Activated CD4-positive, alpha-beta T cell treated with anti-CD3 and anti-CD28 coated beads, Interleukin-2, amount 10 ng/mL, durations not matched to agents 24 days and 14 days (primary cell): ENCODE measurements around the gene SORCS2. TPM values are rescaled to one million over a fixed set of nuclear protein-coding genes. Genes with fewer than 3 reads are reported as not detected.

Experiments
- DNase-seq: peaks from one replicate; pipeline ENCODE4 v3.0.0; 2022
- H3K27ac Mint-ChIP-seq: one replicate; pipeline ENCODE4 v1.8.0; 2022; ENCODE audit warnings: mild to moderate bottlenecking, mixed read lengths
- H3K27me3 Mint-ChIP-seq: one replicate; pipeline ENCODE4 v1.8.0; 2022; ENCODE audit warnings: mixed read lengths
- H3K36me3 Mint-ChIP-seq: one replicate; pipeline ENCODE4 v1.8.0; 2022; ENCODE audit warnings: low read depth, mild to moderate bottlenecking, mixed read lengths
- H3K4me1 Mint-ChIP-seq: one replicate; pipeline ENCODE4 v1.8.0; 2021; ENCODE audit warnings: mixed read lengths
- H3K4me3 Mint-ChIP-seq: one replicate; pipeline ENCODE4 v1.8.0; 2022; ENCODE audit warnings: mild to moderate bottlenecking, moderate library complexity, mixed read lengths
- H3K9me3 Mint-ChIP-seq: one replicate; pipeline ENCODE4 v1.8.0; 2021; ENCODE audit warnings: mixed read lengths
- intact Hi-C: fragments of 100-400 bp; cut with micrococcal nuclease; formaldehyde crosslinking; loops from one replicate; pipeline ENCODE4 v1.15.1; 2023
- total RNA-seq: library from RNA; stranded (reverse); gene quantifications from 2 replicates; pipeline ENCODE4 v1.2.3, GENCODE V29; 2022

SORCS2 gene
- total RNA-seq, 1 donor from 2014 or later: not detected

DNA sequence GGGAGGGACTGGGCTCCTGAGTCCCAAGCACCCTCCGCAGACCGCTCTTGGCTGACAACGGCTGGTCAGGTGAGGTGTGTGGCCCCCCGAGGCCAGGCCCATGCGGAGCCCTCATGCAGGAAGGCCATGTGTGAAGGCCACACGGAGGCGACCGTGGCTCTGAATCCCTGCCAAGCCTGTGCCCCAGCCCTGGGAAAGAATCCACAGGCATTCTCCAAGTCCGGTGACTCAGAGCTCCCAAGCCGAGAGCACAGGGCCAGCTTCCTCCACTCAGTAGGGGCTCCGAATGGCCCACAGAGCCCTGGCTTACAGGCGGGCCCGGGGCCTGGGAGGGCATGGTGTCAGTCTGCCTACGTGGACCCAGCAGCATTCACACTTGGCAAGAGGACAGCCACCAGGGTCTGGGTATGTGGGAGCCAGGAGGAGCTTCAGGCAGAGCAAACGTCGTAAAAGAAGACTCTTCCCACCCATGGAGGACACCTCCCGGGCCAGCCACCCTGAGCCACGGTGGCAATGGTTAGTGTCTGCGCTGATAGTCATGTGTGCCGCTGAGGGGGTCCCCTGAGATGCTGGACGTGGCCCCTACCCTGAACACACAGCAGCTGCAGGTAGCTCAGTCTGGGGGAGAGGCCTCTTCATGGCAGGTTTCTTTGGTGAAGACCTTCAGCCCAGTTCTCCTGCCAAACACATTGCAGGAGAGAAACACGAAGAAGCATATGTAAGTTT, 136.7 kb downstream of the SORCS2 start:
- no peaks in the 10 kb centered on the region for H3K9me3 Mint-ChIP-seq
- H3K4me1 Mint-ChIP-seq: no peaks in the 10 kb centered on the region
- DNase-seq: no peak

DNA sequence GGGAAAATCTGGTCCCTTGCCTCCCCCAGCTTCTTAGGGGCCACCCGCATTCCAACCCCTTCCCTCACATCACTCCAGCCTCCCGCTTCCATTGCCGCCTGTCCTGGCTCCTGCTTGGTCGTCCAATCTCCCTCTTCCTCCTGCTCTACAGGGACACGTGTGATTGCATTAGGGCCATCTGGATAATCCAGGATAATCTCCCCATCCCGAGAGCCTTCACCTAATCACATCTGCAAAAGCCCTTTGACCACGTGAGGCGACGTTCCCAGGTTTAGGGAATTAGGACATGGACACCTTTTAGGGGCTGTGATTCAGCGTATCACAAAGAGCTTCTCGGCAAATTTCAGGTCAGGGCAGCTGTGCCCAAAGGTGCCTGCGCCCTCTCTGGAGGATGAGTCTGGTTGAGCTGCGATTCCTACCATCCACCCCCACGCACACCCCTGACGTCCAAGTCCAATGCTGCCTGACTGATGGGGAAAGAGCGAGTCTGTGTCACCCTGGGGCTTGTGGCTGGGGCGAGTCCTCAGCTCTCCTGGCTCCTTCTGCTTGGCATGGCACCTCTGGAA, 137.8 kb downstream of the SORCS2 start:
- intact Hi-C loops: loop anchor here (5.0 kb wide), 1 partner anchor 608 kb away; no protein-coding TSS in a partner anchor
- Mint-ChIP-seq H3K36me3 (no peaks in the 10 kb centered on the region), H3K4me1 (no peaks in the 10 kb centered on the region), H3K27me3 (no peaks in the 10 kb centered on the region), H3K4me3 (no peak overlapping the region), H3K9me3 (no peaks in the 10 kb centered on the region), H3K27ac (no peak overlapping the region)
- no peak for DNase-seq

More for the DNA sequence above, 136.7 kb downstream of the SORCS2 start:
- H3K27me3 Mint-ChIP-seq: no peaks in the 10 kb centered on the region
- H3K27ac Mint-ChIP-seq: no peak overlapping the region
- H3K4me3 Mint-ChIP-seq: no peak overlapping the region
- H3K36me3 Mint-ChIP-seq: no peaks in the 10 kb centered on the region
- intact Hi-C loops: no loop called here

DNA sequence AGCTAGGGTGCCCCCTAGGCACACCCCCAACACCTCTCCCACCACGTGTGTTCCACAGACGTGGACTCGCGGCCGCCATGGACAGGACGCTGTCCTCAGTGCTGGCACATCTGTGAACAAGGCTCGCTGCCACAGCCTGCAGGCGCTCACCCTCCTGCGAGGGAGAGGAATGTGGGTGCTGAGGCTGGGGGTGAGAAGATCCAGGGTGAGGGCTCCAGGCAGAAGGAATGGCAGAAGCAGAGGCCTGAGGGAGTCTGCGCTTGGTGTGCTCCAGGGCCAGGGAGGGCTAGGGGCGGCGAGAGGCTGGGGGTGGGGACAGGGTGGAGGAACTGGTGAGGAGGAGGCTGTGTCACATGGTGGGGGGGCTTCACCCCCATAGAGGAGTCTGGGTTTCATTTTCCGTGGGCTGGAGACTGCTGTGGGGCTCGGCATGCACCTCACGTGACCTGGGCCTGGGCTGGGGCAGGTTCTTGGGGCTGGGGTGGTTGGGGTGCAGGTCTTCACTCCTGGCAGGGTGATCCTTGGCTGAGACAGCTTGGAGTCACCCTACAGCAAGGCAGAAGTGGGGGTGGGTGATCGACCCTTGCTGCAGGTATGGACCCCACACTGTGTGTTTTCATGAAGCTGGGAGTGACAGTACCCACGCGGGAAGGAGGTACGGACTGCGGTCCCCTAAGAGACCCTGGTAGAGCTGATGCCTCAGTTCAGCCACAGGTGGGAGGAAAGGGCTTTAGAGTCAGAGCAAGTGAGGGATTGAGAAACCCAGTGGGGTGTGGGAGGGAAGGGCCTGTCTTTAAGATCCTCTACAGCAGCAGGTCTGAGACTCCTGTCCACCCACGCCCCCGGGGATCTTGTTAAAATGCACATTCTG, 138.7 kb downstream of the SORCS2 start:
- H3K27ac Mint-ChIP-seq: no peak overlapping the region
- H3K4me3 Mint-ChIP-seq: no peak overlapping the region
- H3K9me3 Mint-ChIP-seq: no peaks in the 10 kb centered on the region
- H3K4me1 Mint-ChIP-seq: no peaks in the 10 kb centered on the region
- no peak for DNase-seq
- intact Hi-C loops: loop anchor here (5.0 kb wide), 1 partner anchor 609 kb away; no protein-coding TSS in a partner anchor
- H3K27me3 Mint-ChIP-seq: no peaks in the 10 kb centered on the region
- no peaks in the 10 kb centered on the region for H3K36me3 Mint-ChIP-seq

DNA sequence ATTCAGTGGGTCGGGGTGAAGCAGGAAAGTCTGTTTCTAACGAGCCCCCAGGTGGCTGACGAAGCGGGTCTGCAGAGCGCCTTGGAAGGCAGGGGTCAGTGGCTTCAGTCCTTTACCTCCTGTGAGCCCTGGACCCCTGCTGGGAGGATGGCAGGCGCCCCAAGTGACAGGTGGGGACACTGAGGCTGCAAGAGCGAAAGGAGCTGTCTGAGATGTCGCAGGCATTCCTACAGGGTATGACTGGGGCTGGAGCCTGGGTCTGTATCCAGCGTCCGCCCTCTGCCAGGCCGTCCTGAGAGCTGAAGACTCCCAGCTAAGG, 139.3 kb downstream of the SORCS2 start:
- H3K36me3 Mint-ChIP-seq: no peaks in the 10 kb centered on the region
- no peak overlapping the region for H3K4me3 Mint-ChIP-seq
- H3K9me3 Mint-ChIP-seq: no peaks in the 10 kb centered on the region
- no peaks in the 10 kb centered on the region for H3K4me1 Mint-ChIP-seq
- intact Hi-C loops: loop anchor here (5.0 kb wide), 1 partner anchor 609 kb away; no protein-coding TSS in a partner anchor
- DNase-seq: no peak
- no peaks in the 10 kb centered on the region for H3K27me3 Mint-ChIP-seq
- no peak overlapping the region for H3K27ac Mint-ChIP-seq

DNA sequence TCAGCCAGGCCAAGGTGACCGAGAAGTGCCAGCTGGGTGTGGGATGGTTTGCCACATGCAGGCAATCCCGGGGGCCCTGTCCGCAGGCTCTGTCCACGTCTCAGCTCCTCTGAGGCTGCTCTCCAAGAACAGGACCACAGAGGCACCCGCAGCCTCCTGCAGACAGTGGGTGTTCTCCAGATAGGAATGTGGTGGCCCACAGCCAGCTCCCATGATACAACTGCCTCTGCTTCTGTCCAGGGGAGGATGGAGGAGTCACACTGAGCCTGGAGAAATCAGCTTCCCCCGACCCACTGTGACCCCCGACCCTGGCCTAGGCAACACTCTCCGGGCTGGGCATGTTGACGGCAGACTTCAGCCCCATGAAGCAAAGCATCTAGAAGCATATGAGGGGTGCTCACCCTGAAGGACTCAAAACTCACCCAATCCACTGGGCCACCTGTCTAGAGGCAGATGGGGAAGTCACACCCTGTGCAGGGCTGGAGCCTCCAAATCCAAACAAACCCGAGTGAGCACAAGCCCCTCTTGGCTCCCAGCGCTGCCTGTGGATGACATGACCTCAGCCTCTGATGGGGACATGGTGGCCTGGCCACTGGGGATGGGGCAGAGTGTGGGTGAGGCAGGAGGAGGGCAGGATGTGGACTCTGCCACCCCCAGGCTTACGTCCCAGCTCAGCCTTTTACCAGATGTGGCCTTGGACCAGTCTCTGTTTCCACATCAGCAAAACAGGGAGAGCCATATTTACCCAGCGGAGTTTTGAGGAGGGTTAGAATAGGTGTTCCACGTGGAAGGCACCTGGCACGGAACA, 140.1 kb downstream of the SORCS2 start:
- no peaks in the 10 kb centered on the region for H3K9me3 Mint-ChIP-seq
- H3K4me1 Mint-ChIP-seq: no peaks in the 10 kb centered on the region
- DNase-seq: no peak
- no peak overlapping the region for H3K4me3 Mint-ChIP-seq
- no peaks in the 10 kb centered on the region for H3K27me3 Mint-ChIP-seq
- no peak overlapping the region for H3K27ac Mint-ChIP-seq
- no peaks in the 10 kb centered on the region for H3K36me3 Mint-ChIP-seq
- intact Hi-C loops: loop anchor here (5.0 kb wide), 1 partner anchor 610 kb away; no protein-coding TSS in a partner anchor

DNA sequence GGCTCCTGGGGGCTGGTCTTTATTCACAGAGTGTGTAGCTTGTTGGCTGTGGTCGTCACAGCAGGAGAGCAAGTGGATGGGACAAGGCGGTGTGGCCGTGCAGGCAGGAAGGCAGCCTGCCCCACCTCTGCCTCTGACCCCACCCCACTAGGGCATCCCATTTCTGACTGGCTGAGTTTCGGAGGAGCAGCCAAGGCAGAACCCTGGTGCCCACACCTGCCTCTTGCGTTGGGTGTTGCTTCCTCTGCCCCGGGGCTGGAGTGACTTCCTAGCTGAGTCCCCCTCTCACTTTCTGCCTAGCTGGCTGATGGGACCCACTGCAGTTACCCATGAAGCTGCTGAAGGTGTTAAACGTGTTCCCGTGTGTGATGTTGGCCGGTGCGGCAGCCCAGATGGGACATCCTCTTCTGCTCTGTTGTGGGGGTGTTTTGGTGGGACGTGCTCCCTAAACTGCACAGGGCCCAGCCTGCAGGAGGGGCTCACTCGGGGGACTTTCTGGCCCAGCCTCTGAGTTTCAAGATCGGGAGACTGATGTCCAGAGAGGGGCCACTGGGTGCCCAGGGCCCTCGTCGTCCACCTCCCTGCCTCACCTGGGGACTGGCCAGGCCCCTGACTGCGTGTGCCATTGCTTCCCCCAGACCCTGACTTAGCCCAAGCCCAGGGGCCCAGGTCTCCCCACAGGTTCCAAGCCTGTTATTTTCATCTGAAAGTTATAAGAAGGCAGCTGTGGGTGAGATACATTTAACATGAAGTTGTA, 140.9 kb downstream of the SORCS2 start:
- Mint-ChIP-seq H3K4me1 (no peaks in the 10 kb centered on the region), H3K9me3 (no peaks in the 10 kb centered on the region), H3K27me3 (no peaks in the 10 kb centered on the region), H3K4me3 (no peak overlapping the region), H3K27ac (no peak overlapping the region), H3K36me3 (no peaks in the 10 kb centered on the region)
- no peak for DNase-seq
- intact Hi-C loops: loop anchor here (5.0 kb wide), 1 partner anchor 611 kb away; no protein-coding TSS in a partner anchor

DNA sequence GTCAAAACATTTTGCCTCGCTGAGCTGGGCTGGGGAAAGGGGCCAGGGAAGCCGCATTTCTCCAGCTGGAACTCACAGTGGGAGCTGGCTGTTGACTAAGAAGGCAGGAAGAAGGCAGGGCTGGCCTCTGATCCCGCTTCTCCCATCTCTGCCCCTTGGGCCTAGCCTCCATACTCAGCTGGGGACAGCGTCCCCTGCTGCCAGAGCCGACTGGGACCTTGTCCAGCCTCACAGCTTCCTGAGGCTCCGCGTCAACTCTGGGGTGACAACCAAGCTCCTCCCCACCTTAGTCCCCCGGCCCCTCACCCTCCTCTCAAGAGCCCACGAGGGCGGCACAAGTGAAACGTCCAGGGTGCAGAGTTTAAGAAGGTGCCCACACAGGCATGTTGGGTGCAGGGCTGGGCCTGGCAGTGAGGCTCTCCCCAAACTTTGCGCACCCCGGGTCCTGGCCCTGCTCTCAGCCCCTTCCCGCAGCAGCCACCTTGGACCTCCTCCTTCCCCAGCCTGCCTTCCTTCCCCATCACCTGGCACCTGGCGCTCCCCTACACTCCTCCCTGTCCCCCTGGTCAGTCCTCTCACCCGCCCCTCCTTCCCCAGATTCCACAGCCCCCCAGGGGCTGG, 141.6 kb downstream of the SORCS2 start:
- H3K4me1 Mint-ChIP-seq: no peaks in the 10 kb centered on the region
- H3K27ac Mint-ChIP-seq: no peak overlapping the region
- no peaks in the 10 kb centered on the region for H3K9me3 Mint-ChIP-seq
- H3K4me3 Mint-ChIP-seq: no peak overlapping the region
- intact Hi-C loops: loop anchor here (5.0 kb wide), 1 partner anchor 612 kb away; no protein-coding TSS in a partner anchor
- no peaks in the 10 kb centered on the region for H3K27me3 Mint-ChIP-seq
- no peak for DNase-seq
- no peaks in the 10 kb centered on the region for H3K36me3 Mint-ChIP-seq

DNA sequence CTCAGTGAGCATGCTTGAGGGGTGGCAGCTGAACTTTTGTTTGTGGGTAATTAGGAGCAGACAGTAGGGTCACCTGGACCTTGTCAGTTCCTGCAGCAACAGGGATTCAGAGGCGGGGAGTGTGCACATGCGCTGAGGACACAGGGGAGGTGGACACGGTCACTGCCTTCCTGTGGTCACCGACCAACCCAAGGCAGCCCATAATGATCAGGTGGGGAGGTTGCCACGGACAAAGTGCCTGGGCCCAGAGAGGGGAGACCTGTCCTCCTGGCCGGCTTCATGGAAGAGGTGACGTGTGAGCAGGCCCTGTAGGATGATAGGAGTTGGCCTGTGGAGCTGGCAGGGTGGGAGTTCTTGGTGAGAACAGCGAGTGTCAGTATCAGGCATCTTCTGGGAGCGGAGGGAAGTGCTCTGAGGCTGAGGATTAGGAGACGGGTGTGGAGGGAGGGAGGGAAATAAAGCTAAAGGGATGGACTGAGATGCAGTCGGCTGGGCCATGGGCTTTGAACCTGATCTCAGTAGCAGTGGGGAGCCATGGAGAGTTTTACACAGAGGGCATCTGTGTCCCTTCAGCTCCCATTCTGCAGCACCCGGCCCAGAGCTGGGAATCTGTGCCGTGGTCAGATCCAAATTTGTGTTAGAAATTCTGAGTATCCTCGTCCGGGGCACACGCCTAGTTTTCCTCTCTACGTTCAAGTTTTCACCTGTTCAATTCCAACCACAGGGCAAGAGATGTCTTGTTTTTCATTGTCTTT, 142.4 kb downstream of the SORCS2 start:
- intact Hi-C loops: loop anchor here (5.0 kb wide), 1 partner anchor 612 kb away; no protein-coding TSS in a partner anchor
- H3K4me1 Mint-ChIP-seq: no peaks in the 10 kb centered on the region
- no peaks in the 10 kb centered on the region for H3K27me3 Mint-ChIP-seq
- H3K4me3 Mint-ChIP-seq: no peak overlapping the region
- H3K9me3 Mint-ChIP-seq: no peaks in the 10 kb centered on the region
- H3K27ac Mint-ChIP-seq: no peak overlapping the region
- H3K36me3 Mint-ChIP-seq: no peaks in the 10 kb centered on the region
- no peak for DNase-seq

DNA sequence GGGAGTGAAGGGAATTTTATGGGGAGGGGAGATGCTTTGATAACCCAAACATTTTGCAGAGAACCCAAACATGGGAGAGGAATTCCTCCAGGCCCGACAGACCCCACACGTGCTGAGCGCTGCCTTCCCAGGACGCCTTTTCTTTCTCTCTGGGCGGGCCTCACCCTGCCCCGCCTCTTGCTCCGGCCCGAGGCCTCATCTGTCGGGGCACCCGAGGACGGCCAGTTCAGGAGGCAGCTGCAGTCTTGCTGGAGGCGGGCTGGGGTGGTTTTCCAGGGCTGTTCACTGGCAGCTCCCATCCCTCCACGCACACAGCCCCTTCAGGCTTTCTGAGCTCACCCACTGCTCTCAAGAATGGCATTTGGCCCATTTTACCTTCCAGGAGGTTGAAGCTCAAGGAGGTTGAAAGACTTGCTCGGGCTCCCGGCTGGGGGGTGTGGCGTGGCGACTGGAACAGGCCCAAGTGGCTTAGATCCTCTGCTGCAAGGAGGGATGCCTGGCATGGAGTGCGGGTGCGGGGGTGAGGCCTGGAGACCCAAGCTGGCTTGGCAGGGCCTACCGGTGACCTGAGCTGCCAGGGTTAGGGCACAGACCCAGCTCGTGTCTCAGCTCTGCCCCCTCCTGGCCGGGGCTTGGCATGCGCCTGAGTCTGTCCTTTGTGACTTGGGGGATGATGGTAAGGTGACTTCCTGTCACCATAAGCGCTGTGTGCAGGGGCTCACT, 143.2 kb downstream of the SORCS2 start:
- Mint-ChIP-seq H3K36me3 (no peaks in the 10 kb centered on the region), H3K27ac (no peak overlapping the region), H3K9me3 (no peaks in the 10 kb centered on the region), H3K4me1 (no peaks in the 10 kb centered on the region), H3K4me3 (no peak overlapping the region), H3K27me3 (no peaks in the 10 kb centered on the region)
- peak; percentile 86 for DNase-seq
- intact Hi-C loops: no loop called here

DNA sequence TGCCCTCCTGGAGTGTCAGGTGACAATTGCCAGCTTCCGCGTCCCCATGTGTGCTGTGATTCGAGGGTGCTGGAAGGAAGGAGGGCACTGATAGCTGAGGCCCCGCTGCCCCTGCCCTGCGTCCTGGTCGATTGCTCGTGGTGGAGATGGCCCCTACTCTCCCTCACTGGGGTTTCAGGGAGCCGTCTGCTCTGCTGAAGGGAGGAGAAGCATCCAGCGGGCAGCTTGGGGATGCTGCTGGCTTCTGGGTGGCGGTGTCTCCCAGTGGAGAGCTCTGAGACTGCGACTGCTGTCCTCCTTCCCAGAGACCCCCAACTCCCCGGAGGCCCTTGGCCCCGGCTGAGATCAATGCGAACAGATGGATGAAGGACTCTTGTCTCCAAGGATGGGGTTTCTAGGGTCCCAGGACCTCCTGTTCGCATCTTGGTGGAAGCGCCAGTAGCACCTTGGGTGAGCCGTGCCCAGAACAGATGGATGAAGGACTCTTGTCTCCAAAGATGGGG, 143.8 kb downstream of the SORCS2 start:
- Mint-ChIP-seq H3K27ac (no peak overlapping the region), H3K36me3 (no peaks in the 10 kb centered on the region), H3K4me1 (no peaks in the 10 kb centered on the region), H3K27me3 (no peaks in the 10 kb centered on the region), H3K4me3 (no peak overlapping the region), H3K9me3 (no peaks in the 10 kb centered on the region)
- intact Hi-C loops: no loop called here
- DNase-seq: no peak

DNA sequence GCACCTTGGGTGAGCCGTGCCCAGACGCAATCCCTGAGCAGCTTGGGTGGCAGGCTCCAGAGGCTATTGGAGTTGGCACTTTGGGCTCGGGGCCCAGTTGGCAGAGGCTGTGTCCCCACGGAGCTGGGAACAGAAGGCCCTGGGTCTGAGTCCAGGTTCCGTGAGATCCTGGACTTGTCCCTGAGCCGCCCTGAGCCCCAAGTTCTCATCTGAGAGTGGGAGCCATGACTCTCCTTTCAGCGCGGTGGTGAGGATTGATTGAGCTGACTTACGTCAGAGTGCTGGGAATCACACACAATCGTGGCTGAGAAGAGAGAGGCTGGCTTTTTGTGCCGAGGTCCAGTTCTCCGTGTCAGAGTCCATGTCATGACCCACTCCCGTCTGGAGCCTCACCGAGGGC, 144.4 kb downstream of the SORCS2 start:
- Mint-ChIP-seq H3K4me3 (no peak overlapping the region), H3K27me3 (no peaks in the 10 kb centered on the region), H3K27ac (no peak overlapping the region), H3K9me3 (peaks cover 4% of the 10 kb centered on the region), H3K36me3 (no peaks in the 10 kb centered on the region), H3K4me1 (no peaks in the 10 kb centered on the region)
- intact Hi-C loops: no loop called here
- no peak for DNase-seq
